ENCODE data around the gene PKD2L2. TPM values are rescaled to one million over a fixed set of nuclear protein-coding genes. Genes with fewer than 3 reads are reported as not detected.

The PKD2L2 gene
- polyA plus RNA-seq, 3 donors, result 0.08 TPM; not detected in 2

GRCh38 chr5:137858223-137858916 lies 30.9 kb upstream of the PKD2L2 start:
- H2AFZ ChIP-seq (ENCODE audit: insufficient read depth, low read depth, low read length, poor library complexity, severe bottlenecking), result peak overlapping the region; percentile 22
- H3K27me3 Mint-ChIP-seq (ENCODE audit: low read depth in 3 of 3), result peaks cover 0 to 1% (median 0%) of the 10 kb centered on the region in 3 donors
- no peaks in the 10 kb centered on the region for H4K20me1 ChIP-seq (ENCODE audit: insufficient read depth, low read length)
- peak overlapping the region in 1 of 2 donors; percentile 45 for H3K27ac ChIP-seq (ENCODE audit: low read depth in 1 of 2, low read length in 2 of 2)
- H3K27ac Mint-ChIP-seq, result peak overlapping the region in 3 of 7 donors; percentile 27 to 70 (median 57)
- H3K36me3 ChIP-seq (replicated peaks in 1 of 2; ENCODE audit: control insufficient read depth in 1 of 2, insufficient read depth in 2 of 2, low read length in 2 of 2), result no peaks in the 10 kb centered on the region
- no peaks in the 10 kb centered on the region for H3K9me3 Mint-ChIP-seq
- no peaks in the 10 kb centered on the region for H3K36me3 Mint-ChIP-seq
- peaks cover 16% of the 10 kb centered on the region for H3K4me1 Mint-ChIP-seq
- no peak overlapping the region for H3K9ac ChIP-seq (ENCODE audit: insufficient read depth, low read length, poor library complexity, severe bottlenecking)
- H3K27me3 ChIP-seq (ENCODE audit: control insufficient read depth in 2 of 2, insufficient read depth in 2 of 2, low read length in 2 of 2), result no peaks in the 10 kb centered on the region
- intact Hi-C loops (cut with micrococcal nuclease), result no loop called here
- peak overlapping the region in 1 of 3 experiments; percentile 43 for H3K4me3 ChIP-seq (replicated peaks in 1 of 3; ENCODE audit: low read depth in 2 of 3, low read length in 3 of 3)
- no peaks in the 10 kb centered on the region for H3K9me3 ChIP-seq (replicated peaks in 1 of 2; ENCODE audit: control insufficient read depth in 1 of 2, insufficient read depth in 1 of 2, low read length in 2 of 2)
- no peak overlapping the region for H3K4me3 Mint-ChIP-seq
- DNase-seq, result peak; percentile 65 to 82 (median 73)
- WGBS (ENCODE audit: insufficient coverage), result no CpG with 5 or more reads among the region's 3 CpGs
- no peak for TF ChIP-seq CTCF (IDR thresholded peaks at IDR 0.05)
- peaks cover 16 to 22% of the 10 kb centered on the region in 2 donors for H3K4me1 ChIP-seq (ENCODE audit: control insufficient read depth in 1 of 2, insufficient read depth in 2 of 2, low read length in 2 of 2)
- H3K4me2 ChIP-seq (replicated peaks; ENCODE audit: extremely low read depth, low read length, poor library complexity, severe bottlenecking), result peak overlapping the region; percentile 46
- H3K79me2 ChIP-seq (ENCODE audit: insufficient read depth, low read length), result no peaks in the 10 kb centered on the region

- peaks cover 0 to 1% (median 0%) of the 10 kb centered on the region in 3 donors for H3K27me3 Mint-ChIP-seq (ENCODE audit: low read depth in 3 of 3)
- Histone ChIP-seq H3K4me2 (replicated peaks; ENCODE audit: extremely low read depth, low read length, poor library complexity, severe bottlenecking) (no peak overlapping the region), H3K9me3 (replicated peaks in 1 of 2; ENCODE audit: control insufficient read depth in 1 of 2, insufficient read depth in 1 of 2, low read length in 2 of 2) (no peaks in the 10 kb centered on the region), H3K36me3 (replicated peaks in 1 of 2; ENCODE audit: control insufficient read depth in 1 of 2, insufficient read depth in 2 of 2, low read length in 2 of 2) (no peaks in the 10 kb centered on the region), H4K20me1 (ENCODE audit: insufficient read depth, low read length) (no peaks in the 10 kb centered on the region), H3K79me2 (ENCODE audit: insufficient read depth, low read length) (no peaks in the 10 kb centered on the region), H3K27me3 (ENCODE audit: control insufficient read depth in 2 of 2, insufficient read depth in 2 of 2, low read length in 2 of 2) (no peaks in the 10 kb centered on the region), H3K4me3 (replicated peaks in 1 of 3; ENCODE audit: low read depth in 2 of 3, low read length in 3 of 3) (no peak overlapping the region), H3K4me1 (ENCODE audit: control insufficient read depth in 1 of 2, insufficient read depth in 2 of 2, low read length in 2 of 2) (peaks cover 16 to 22% of the 10 kb centered on the region in 2 donors), H3K9ac (ENCODE audit: insufficient read depth, low read length, poor library complexity, severe bottlenecking) (no peak overlapping the region), H3K27ac (ENCODE audit: low read depth in 1 of 2, low read length in 2 of 2) (no peak overlapping the region), H2AFZ (ENCODE audit: insufficient read depth, low read depth, low read length, poor library complexity, severe bottlenecking) (no peak overlapping the region)
- no peak for TF ChIP-seq CTCF (IDR thresholded peaks at IDR 0.05)
- no peak overlapping the region for H3K4me3 Mint-ChIP-seq
- H3K27ac Mint-ChIP-seq, result no peak overlapping the region
- no peaks in the 10 kb centered on the region for H3K9me3 Mint-ChIP-seq
- WGBS (ENCODE audit: insufficient coverage), result 80% methylated on average over 2 of the region's 5 CpGs
- no peak for DNase-seq
- H3K4me1 Mint-ChIP-seq, result peaks cover 16% of the 10 kb centered on the region
- intact Hi-C loops (cut with micrococcal nuclease), result no loop called here
- no peaks in the 10 kb centered on the region for H3K36me3 Mint-ChIP-seq
Observed at GRCh38 chr5:137858954-137859353, 30.3 kb upstream of the PKD2L2 start.

Data from CD14-positive monocyte (primary cell).